HCT116 (cell line): ENCODE data around the gene GPR176. TPM values are rescaled to one million over a fixed set of nuclear protein-coding genes. Genes with fewer than 3 reads are reported as not detected.
"Not testable (repeated sequence)": the region's sequence is repeated elsewhere in the genome, so short reads cannot be mapped to it uniquely, and the experiment has no call there.

Experiments used
- ATAC-seq: fragments of 200-7000 bp; cut with Tn5 transposase; 2 replicates; pipeline ENCODE4 v1.9.1; 2020; ENCODE audit warnings: mild to moderate bottlenecking, moderate library complexity
- BruUV-seq: library from RNA; stranded (reverse); fragments of 400-500 nt; replicated peaks from 2 replicates; lab custom pipeline; 2021; lab: Mats Ljungman, UMichigan
- CTCF ChIA-PET: fragments of 300-600 bp; sonication (Branson Sonifier 250); formaldehyde crosslinking; loops from one replicate; lab custom pipeline; 2021; ENCODE audit warnings: antibody characterized with exemption; lab: Charles Lee
- POLR2A ChIA-PET: fragments of 300-600, 350-600 bp; sonication (Branson Sonifier 250); formaldehyde crosslinking; loops from one replicate; lab custom pipeline; 2021; ENCODE audit warnings: antibody characterized with exemption; lab: Charles Lee
- RAD21 ChIA-PET, 2 experiments: fragments of 300-600 bp; sonication (Branson Sonifier 250); formaldehyde crosslinking; loops; one replicate each; lab custom pipeline; 2023; ENCODE audit warnings: low total read pairs in 2 of 2; ENCODE audit not compliant: uncharacterized antibody in 2 of 2, unreplicated experiment in 2 of 2, low non-redundant PET in 1 of 2; lab: Charles Lee
- DNase-seq: peaks from one replicate; pipeline ENCODE4 v3.0.0-alpha.2; 2010; ENCODE audit warnings: low read depth, low spot score
- H2AFZ ChIP-seq: fragments of 200-600 bp; shearing (Covaris generic), sonication (generic); 2 replicates; pipeline ENCODE4 v1.6.1; 2017; ENCODE audit warnings: low read depth, mixed run types, mixed read lengths, antibody characterized with exemption, low read length; ENCODE audit not compliant: poor library complexity, severe bottlenecking
- H3K27ac ChIP-seq: 2 replicates; pipeline ENCODE4 v1.5.1; 2012; ENCODE audit warnings: low read depth, low read length
- H3K27me3 ChIP-seq: fragments of 200-600 bp; sonication (generic); 2 replicates; pipeline ENCODE4 v1.6.1; 2016; ENCODE audit warnings: mixed run types, low read length, mixed read lengths; ENCODE audit not compliant: insufficient read depth
- H3K36me3 ChIP-seq, 2 experiments: fragments of 200-500 bp in 1 of 2; fragments of 200-600 bp in 1 of 2; sonication (Bioruptor generic) in 1 of 2; sonication (generic) in 1 of 2; 2 replicates each; pipeline versions ENCODE4 v1.5.1 to v1.6.1; 2014 to 2016; ENCODE audit warnings: low read length in 2 of 2, inconsistent platforms in 1 of 2, mixed read lengths in 1 of 2, mixed run types in 1 of 2; ENCODE audit not compliant: insufficient read depth in 2 of 2, control insufficient read depth in 1 of 2
- H3K4me1 ChIP-seq, 2 experiments: fragments of 200-600 bp in 1 of 2; sonication (generic) in 1 of 2; 2 replicates each; pipeline versions ENCODE4 v1.5.1 to v1.6.1; 2012 to 2017; ENCODE audit warnings: low read length in 2 of 2, inconsistent platforms in 1 of 2, mild to moderate bottlenecking in 1 of 2, mixed read lengths in 1 of 2, mixed run types in 1 of 2, moderate library complexity in 1 of 2; ENCODE audit not compliant: insufficient read depth in 2 of 2, control insufficient read depth in 1 of 2
- H3K4me2 ChIP-seq: fragments of 200-600 bp; sonication (generic); 2 replicates; pipeline ENCODE4 v1.6.1; 2017; ENCODE audit warnings: mixed run types, low read length, mixed read lengths
- H3K4me3 ChIP-seq, 2 experiments: fragments of 200-600 bp in 1 of 2; sonication (generic) in 1 of 2; replicated peaks in 1 of 2; 2 replicates each; pipeline ENCODE4 v1.5.1; 2011 to 2016; ENCODE audit warnings: low read length in 2 of 2, control low read depth in 1 of 2, low read depth in 1 of 2, mild to moderate bottlenecking in 1 of 2, mixed read lengths in 1 of 2, mixed run types in 1 of 2
- H3K79me2 ChIP-seq: fragments of 200-600 bp; sonication (generic); 2 replicates; pipeline ENCODE4 v1.6.1; 2017; ENCODE audit warnings: mild to moderate bottlenecking, mixed run types, low read length, moderate library complexity, mixed read lengths; ENCODE audit not compliant: insufficient read depth
- H3K9ac ChIP-seq: fragments of 200-600 bp; sonication (generic); 2 replicates; pipeline ENCODE4 v1.6.1; 2016; ENCODE audit warnings: low read length, mixed read lengths
- H3K9me2 ChIP-seq: fragments of 200-600 bp; sonication (generic), shearing (Covaris generic); 2 replicates; pipeline ENCODE4 v1.6.1; 2017; ENCODE audit warnings: mixed run types, mild to moderate bottlenecking, moderate library complexity; ENCODE audit not compliant: insufficient read depth
- H3K9me3 ChIP-seq, 2 experiments: fragments of 200-500 bp in 1 of 2; fragments of 200-600 bp in 1 of 2; sonication (Bioruptor generic) in 1 of 2; sonication (generic) in 1 of 2; 2 replicates each; pipeline ENCODE4 v1.6.1; 2014 to 2017; ENCODE audit warnings: low read length in 2 of 2, mixed read lengths in 2 of 2, inconsistent platforms in 1 of 2, low read depth in 1 of 2, mild to moderate bottlenecking in 1 of 2, mixed run types in 1 of 2, moderate library complexity in 1 of 2; ENCODE audit not compliant: control insufficient read depth in 1 of 2, insufficient read depth in 1 of 2
- H4K20me1 ChIP-seq: fragments of 200-600 bp; sonication (generic), shearing (Covaris generic); 2 replicates; pipeline ENCODE4 v1.6.1; 2017; ENCODE audit warnings: mixed run types, mild to moderate bottlenecking, moderate library complexity; ENCODE audit not compliant: insufficient read depth
- CBX3 ChIP-seq: IDR thresholded peaks from 2 replicates; pipeline ENCODE4 v1.6.1; 2012; ENCODE audit warnings: low read depth
- CTCF ChIP-seq, 3 experiments: fragments of 200-600 bp in 1 of 3; sonication (generic) in 1 of 3; IDR thresholded peaks in 2 of 3; conservative IDR thresholded peaks in 1 of 3; 2 replicates each; pipeline ENCODE4 v1.5.1; 2012 to 2017; ENCODE audit warnings: low read depth in 2 of 3, low read length in 2 of 3, antibody characterized with exemption in 1 of 3, borderline replicate concordance in 1 of 3, control low read depth in 1 of 3, mild to moderate bottlenecking in 1 of 3, mixed read lengths in 1 of 3, mixed run types in 1 of 3, moderate library complexity in 1 of 3; ENCODE audit not compliant: insufficient read depth in 1 of 3
- EGR1 ChIP-seq: IDR thresholded peaks from 2 replicates; pipeline ENCODE4 v1.6.1; 2012; ENCODE audit warnings: low read depth
- EZH2 ChIP-seq: fragments of 200-600 bp; sonication (generic); IDR thresholded peaks from 2 replicates; pipeline ENCODE4 v1.6.1; 2017; ENCODE audit warnings: antibody characterized with exemption, mixed run types
- EZH2phosphoT487 ChIP-seq: fragments of 200-600 bp; IDR thresholded peaks from 2 replicates; pipeline ENCODE4 v1.6.1; 2018; ENCODE audit warnings: antibody characterized with exemption, borderline replicate concordance
- POLR2AphosphoS5 ChIP-seq: IDR thresholded peaks from 2 replicates; pipeline ENCODE4 v1.6.1; 2011; ENCODE audit warnings: mild to moderate bottlenecking, low read depth, low read length, moderate library complexity
- RAD21 ChIP-seq: IDR thresholded peaks from 2 replicates; pipeline ENCODE4 v1.6.1; 2012; ENCODE audit warnings: low read depth, mild to moderate bottlenecking
- SIN3A ChIP-seq: IDR thresholded peaks from 2 replicates; pipeline ENCODE4 v1.6.1; 2012; ENCODE audit warnings: low read depth
- TCF7L2 ChIP-seq: IDR thresholded peaks from 2 replicates; pipeline ENCODE4 v1.7.0; 2011; ENCODE audit warnings: borderline replicate concordance, inconsistent platforms; ENCODE audit not compliant: insufficient read depth, insufficient read length; ENCODE audit errors: extremely low read depth
- YY1 ChIP-seq: IDR thresholded peaks from 2 replicates; pipeline ENCODE4 v1.6.1; 2011; ENCODE audit warnings: low read length, low read depth, moderate library complexity, mild to moderate bottlenecking; ENCODE audit not compliant: insufficient replicate concordance; ENCODE audit errors: extremely low read depth
- ZFX ChIP-seq: fragments of 450-650 bp; IDR thresholded peaks from 2 replicates; pipeline ENCODE4 v1.6.1; 2017
- ZNF274 ChIP-seq: fragments of 200-500 bp; sonication (Bioruptor generic); IDR thresholded peaks from 2 replicates; pipeline ENCODE4 v1.6.1; 2014; ENCODE audit warnings: mild to moderate bottlenecking, low read depth, low read length, inconsistent platforms
- intact Hi-C: fragments of 100-400 bp; cut with micrococcal nuclease; formaldehyde crosslinking; loops from 2 replicates; pipeline ENCODE4 v1.10.0; 2022
- total RNA-seq: library from RNA; stranded (reverse); gene quantifications from one replicate; pipeline ENCODE4 v1.2.1, GENCODE V29; 2021; ENCODE audit not compliant: unreplicated experiment

GPR176 gene
- total RNA-seq, 1 experiment from 2014 or later: 1.7 TPM

DNA sequence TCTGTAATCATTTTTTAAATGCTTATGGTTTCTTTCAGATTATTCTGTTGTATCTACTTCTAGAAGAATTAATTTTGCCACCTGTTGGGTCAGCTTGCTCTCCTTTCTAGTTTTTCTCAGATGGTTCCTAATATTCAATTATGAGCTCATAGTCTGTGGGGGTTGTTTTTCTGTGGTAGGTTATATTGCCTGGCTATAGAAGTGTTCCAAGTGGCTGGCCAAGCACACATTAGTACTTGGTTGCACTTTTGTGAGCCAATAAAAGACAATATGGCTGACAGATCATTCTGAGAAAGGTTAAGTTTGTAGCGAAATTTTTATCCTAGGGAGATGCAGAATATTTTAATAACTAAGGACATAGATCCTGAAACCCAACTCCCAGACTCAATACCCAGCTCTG, 105.6 kb downstream of the GPR176 start:
- intact Hi-C loops: no loop called here
- Histone ChIP-seq H3K27ac (no peak overlapping the region), H3K9me3 (no peaks in the 10 kb centered on the region), H3K79me2 (no peaks in the 10 kb centered on the region), H4K20me1 (no peaks in the 10 kb centered on the region), H3K9me2 (no peaks in the 10 kb centered on the region; the same call in 1 of the 2 replicates), H3K36me3 (no peaks in the 10 kb centered on the region), H3K27me3 (no peaks in the 10 kb centered on the region), H3K4me1 (no peaks in the 10 kb centered on the region), H3K4me3 (no peak overlapping the region), H3K9ac (no peak overlapping the region), H2AFZ (no peak overlapping the region), H3K4me2 (no peak overlapping the region)
- POLR2A ChIA-PET: no interaction called here
- BruUV-seq: no TSS peak
- CTCF ChIA-PET: no interaction called here
- ATAC-seq (no peak), DNase-seq (no peak)
- TF ChIP-seq EZH2phosphoT487 (no peak), ZNF274 (no peak), ZFX (no peak), RAD21 (no peak), EZH2 (no peak), EGR1 (no peak), CTCF (IDR thresholded peaks at IDR 0.05 in 2 of 3, conservative IDR thresholded peaks at IDR 0.05 in 1 of 3; ENCODE audit: borderline replicate concordance in 1 of 3, insufficient read depth in 1 of 3, low read depth in 2 of 3, low read length in 2 of 3) (no peak), TCF7L2 (no peak), POLR2AphosphoS5 (no peak), YY1 (no peak), CBX3 (no peak), SIN3A (no peak)
- RAD21 ChIA-PET: no interaction called here

- H3K4me1 ChIP-seq, H3K27me3 ChIP-seq, H3K79me2 ChIP-seq, CTCF ChIA-PET, H3K27ac ChIP-seq, H3K4me2 ChIP-seq, H3K36me3 ChIP-seq, ATAC-seq, H2AFZ ChIP-seq, POLR2A ChIA-PET, H3K9me3 ChIP-seq, RAD21 ChIA-PET, intact Hi-C loops, H4K20me1 ChIP-seq, H3K9me2 ChIP-seq, BruUV-seq, H3K4me3 ChIP-seq, H3K9ac ChIP-seq, DNase-seq: not testable (repeated sequence)
Measured at GRCh38 chr15:39812651-39813050, 107.4 kb downstream of the GPR176 start.
